Measurements from ENCODE around the gene SPAG17. TPM values are rescaled to one million over a fixed set of nuclear protein-coding genes. Genes with fewer than 3 reads are reported as not detected.

Gene SPAG17
- total RNA-seq, 1 experiment from 2014 or later: not detected

DNA sequence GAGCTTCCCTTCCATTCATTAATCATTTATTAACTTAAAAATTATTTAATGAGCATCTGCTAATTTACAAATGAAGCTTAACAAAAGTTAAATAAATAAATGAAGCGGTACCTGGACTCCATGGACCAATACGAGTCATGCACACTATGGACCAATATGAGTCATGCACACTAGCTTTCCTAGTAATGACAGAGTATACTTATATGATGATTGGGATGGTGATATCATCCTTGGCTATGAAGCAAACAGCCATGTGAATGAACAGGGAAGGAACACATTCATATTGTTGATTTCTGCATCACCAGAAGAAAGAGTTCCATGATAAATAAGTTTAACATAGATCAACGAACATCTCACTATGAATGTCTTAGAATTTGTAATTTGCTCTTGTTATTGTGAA is 109.9 kb downstream of the SPAG17 start:
- POLR2A ChIA-PET (ENCODE audit: low non-redundant PET): no interaction called here
- DNase-seq (ENCODE audit: low spot score): no peak
- Histone ChIP-seq H3K27ac (ENCODE audit: low read depth, low read length, poor library complexity, severe bottlenecking) (no peak overlapping the region), H3K27me3 (replicated peaks; ENCODE audit: insufficient read depth, low read depth, low read length, poor library complexity) (no peaks in the 10 kb centered on the region), H3K36me3 (ENCODE audit: insufficient read depth, low read length, poor library complexity, severe bottlenecking) (no peaks in the 10 kb centered on the region), H3K9me3 (ENCODE audit: low read depth, low read length, poor library complexity, severe bottlenecking) (no peaks in the 10 kb centered on the region), H3K4me1 (ENCODE audit: insufficient read depth, low read length, poor library complexity, severe bottlenecking) (no peaks in the 10 kb centered on the region), H3K4me3 (ENCODE audit: low read depth, low read length, poor library complexity, severe bottlenecking) (no peak overlapping the region)
- CTCF ChIA-PET: no interaction called here
- TF ChIP-seq, protein P1, sequence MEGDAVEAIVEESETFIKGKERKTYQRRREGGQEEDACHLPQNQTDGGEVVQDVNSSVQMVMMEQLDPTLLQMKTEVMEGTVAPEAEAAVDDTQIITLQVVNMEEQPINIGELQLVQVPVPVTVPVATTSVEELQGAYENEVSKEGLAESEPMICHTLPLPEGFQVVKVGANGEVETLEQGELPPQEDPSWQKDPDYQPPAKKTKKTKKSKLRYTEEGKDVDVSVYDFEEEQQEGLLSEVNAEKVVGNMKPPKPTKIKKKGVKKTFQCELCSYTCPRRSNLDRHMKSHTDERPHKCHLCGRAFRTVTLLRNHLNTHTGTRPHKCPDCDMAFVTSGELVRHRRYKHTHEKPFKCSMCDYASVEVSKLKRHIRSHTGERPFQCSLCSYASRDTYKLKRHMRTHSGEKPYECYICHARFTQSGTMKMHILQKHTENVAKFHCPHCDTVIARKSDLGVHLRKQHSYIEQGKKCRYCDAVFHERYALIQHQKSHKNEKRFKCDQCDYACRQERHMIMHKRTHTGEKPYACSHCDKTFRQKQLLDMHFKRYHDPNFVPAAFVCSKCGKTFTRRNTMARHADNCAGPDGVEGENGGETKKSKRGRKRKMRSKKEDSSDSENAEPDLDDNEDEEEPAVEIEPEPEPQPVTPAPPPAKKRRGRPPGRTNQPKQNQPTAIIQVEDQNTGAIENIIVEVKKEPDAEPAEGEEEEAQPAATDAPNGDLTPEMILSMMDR (conservative IDR thresholded peaks at IDR 0.05; ENCODE audit: low read depth, low read length): no peak
- TF ChIP-seq EZH2 (IDR thresholded peaks at IDR 0.05; ENCODE audit: borderline replicate concordance, low read depth, low read length, poor library complexity, severe bottlenecking): no peak
- no TSS peak for BruUV-seq (replicated peaks)
- intact Hi-C loops (cut with micrococcal nuclease; ENCODE audit: unreplicated experiment): loop anchor here (5.0 kb wide), 2 partner anchors 77 to 1292 kb away; partner anchors contain the start of gene HAO2

DNA sequence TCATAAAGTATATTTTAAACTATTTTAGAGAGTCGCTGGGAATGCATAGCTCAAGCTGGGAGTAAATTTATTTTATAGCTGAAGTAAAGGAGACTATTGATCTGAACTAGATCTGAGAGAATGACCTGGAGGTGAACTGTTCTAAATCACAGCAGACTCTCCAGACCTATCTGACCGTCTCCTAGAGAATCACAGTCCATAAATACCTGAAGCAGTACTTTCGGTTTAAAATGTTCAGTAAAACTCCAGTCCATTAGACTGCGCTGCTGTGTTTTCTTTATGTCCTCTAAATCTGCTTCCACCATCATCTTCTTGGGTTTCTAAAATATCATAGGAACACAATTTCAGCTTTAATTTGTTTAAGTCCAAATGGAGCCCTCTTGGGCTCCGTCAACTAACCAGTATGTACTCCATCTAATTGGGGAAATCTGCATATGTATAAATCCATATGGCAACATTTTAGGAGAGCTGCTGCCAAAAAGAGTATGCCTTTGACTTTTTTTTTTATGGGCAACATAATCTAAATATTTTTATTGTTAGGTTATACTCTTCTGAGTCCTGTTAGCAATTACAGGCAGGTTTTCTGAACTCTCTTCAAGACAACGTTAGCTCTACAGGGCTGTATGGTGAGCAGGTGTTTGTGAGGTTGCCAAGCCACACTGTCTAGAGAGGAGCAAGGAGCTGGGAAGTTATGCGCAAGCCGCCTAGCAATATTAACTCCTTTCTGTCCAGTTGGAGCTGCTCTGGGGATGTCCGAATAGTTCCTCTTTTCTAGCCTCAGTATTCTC is 111.2 kb downstream of the SPAG17 start:
- no peak overlapping the region for H3K4me3 ChIP-seq (ENCODE audit: low read depth, low read length, poor library complexity, severe bottlenecking)
- no peak overlapping the region for H3K27ac ChIP-seq (ENCODE audit: low read depth, low read length, poor library complexity, severe bottlenecking)
- H3K27me3 ChIP-seq (replicated peaks; ENCODE audit: insufficient read depth, low read depth, low read length, poor library complexity): no peaks in the 10 kb centered on the region
- no TSS peak for BruUV-seq (replicated peaks)
- ChIA-PET POLR2A (ENCODE audit: low non-redundant PET) (no interaction called here), CTCF (no interaction called here)
- DNase-seq (ENCODE audit: low spot score): no peak
- H3K9me3 ChIP-seq (ENCODE audit: low read depth, low read length, poor library complexity, severe bottlenecking): no peaks in the 10 kb centered on the region
- H3K4me1 ChIP-seq (ENCODE audit: insufficient read depth, low read length, poor library complexity, severe bottlenecking): no peaks in the 10 kb centered on the region
- H3K36me3 ChIP-seq (ENCODE audit: insufficient read depth, low read length, poor library complexity, severe bottlenecking): no peaks in the 10 kb centered on the region
- no peak for TF ChIP-seq EZH2 (IDR thresholded peaks at IDR 0.05; ENCODE audit: borderline replicate concordance, low read depth, low read length, poor library complexity, severe bottlenecking)
- TF ChIP-seq, protein P1 (conservative IDR thresholded peaks at IDR 0.05; ENCODE audit: low read depth, low read length): no peak
- intact Hi-C loops (cut with micrococcal nuclease; ENCODE audit: unreplicated experiment): no loop called here

DNA sequence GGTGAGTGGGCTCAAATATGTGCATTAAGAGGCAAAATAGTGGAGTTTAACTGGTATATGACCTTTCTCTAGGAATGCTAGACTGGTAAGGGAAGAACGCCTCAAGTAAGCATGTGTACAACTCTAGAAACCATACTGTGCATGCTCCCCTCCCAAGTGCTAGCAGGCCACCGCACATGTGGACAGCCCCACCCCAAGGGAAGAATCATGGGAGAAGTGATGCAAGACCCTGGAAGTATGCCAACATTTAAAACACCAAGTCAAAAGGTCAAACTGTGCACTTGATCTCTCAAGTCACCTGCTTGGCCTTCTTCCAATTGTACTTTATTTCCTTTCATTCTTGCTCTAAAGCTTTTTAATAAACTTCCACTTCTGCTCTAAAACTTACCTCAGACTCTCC is 135.0 kb downstream of the SPAG17 start:
- BruUV-seq (replicated peaks): no TSS peak
- no peaks in the 10 kb centered on the region for H3K36me3 ChIP-seq (ENCODE audit: insufficient read depth, low read length, poor library complexity, severe bottlenecking)
- intact Hi-C loops (cut with micrococcal nuclease; ENCODE audit: unreplicated experiment): no loop called here
- POLR2A ChIA-PET (ENCODE audit: low non-redundant PET): no interaction called here
- no peaks in the 10 kb centered on the region for H3K9me3 ChIP-seq (ENCODE audit: low read depth, low read length, poor library complexity, severe bottlenecking)
- DNase-seq (ENCODE audit: low spot score): no peak
- no peaks in the 10 kb centered on the region for H3K27me3 ChIP-seq (replicated peaks; ENCODE audit: insufficient read depth, low read depth, low read length, poor library complexity)
- H3K27ac ChIP-seq (ENCODE audit: low read depth, low read length, poor library complexity, severe bottlenecking): no peak overlapping the region
- CTCF ChIA-PET: interaction anchor here (0.6 kb wide), 1 partner anchor 198 kb away, joined by 5 read pairs; no protein-coding TSS in a partner anchor
- no peaks in the 10 kb centered on the region for H3K4me1 ChIP-seq (ENCODE audit: insufficient read depth, low read length, poor library complexity, severe bottlenecking)
- TF ChIP-seq, protein P1 (conservative IDR thresholded peaks at IDR 0.05; ENCODE audit: low read depth, low read length): no peak
- no peak for TF ChIP-seq EZH2 (IDR thresholded peaks at IDR 0.05; ENCODE audit: borderline replicate concordance, low read depth, low read length, poor library complexity, severe bottlenecking)
- H3K4me3 ChIP-seq (ENCODE audit: low read depth, low read length, poor library complexity, severe bottlenecking): no peak overlapping the region
